HL-60/S4 treated with retinoic acid at 250 ng/mL for 4 days and 3 days (cell line): ENCODE measurements around the gene KRT13.

ENCODE experiments used
- in situ Hi-C: fragments of 300-500 bp; cut with MboI; formaldehyde crosslinking; loops from 2 replicates; pipeline ENCODE4 v1.7.0; 2022; ENCODE audit warnings: low sequenced_read_pairs

The KRT13 gene

DNA sequence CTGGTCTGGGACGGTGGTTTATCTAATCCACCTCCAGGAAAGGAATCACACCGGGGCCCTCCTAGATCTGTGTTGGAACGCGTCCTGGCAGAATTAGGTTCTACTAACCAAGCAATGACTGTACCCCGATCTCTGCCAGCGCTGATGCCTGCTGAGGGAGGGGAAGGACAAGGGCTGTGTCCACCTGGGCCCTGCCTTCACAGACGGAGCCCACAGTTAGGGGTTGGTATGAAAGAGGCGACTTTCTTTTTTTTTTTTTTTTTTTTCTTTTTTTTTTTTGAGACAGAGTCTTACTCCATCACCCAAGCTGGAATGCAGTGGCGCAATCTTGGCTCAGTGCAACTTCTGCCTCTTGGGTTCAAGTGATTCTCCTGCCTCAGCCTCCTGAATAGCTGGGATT, 32.6 kb upstream of the KRT13 start:
- in situ Hi-C loops = no loop called here

DNA sequence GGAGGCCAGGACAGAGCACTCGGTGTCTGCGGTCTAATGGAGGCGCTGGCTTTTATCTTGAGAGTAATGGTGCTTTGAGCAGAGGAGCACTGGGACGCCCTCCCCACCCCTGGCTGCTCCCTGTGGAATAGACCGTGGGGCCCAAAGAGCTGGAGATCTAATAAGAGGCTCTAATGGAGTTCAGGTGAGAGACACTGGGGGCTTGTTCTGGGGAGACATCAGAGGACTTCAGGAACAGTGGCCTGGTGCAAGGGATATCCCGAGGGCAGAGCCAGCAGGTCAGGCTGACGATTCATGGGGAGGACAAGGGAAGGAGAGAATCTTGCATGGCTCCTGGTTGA, 32.2 kb upstream of the KRT13 start:
- in situ Hi-C loops = no loop called here

DNA sequence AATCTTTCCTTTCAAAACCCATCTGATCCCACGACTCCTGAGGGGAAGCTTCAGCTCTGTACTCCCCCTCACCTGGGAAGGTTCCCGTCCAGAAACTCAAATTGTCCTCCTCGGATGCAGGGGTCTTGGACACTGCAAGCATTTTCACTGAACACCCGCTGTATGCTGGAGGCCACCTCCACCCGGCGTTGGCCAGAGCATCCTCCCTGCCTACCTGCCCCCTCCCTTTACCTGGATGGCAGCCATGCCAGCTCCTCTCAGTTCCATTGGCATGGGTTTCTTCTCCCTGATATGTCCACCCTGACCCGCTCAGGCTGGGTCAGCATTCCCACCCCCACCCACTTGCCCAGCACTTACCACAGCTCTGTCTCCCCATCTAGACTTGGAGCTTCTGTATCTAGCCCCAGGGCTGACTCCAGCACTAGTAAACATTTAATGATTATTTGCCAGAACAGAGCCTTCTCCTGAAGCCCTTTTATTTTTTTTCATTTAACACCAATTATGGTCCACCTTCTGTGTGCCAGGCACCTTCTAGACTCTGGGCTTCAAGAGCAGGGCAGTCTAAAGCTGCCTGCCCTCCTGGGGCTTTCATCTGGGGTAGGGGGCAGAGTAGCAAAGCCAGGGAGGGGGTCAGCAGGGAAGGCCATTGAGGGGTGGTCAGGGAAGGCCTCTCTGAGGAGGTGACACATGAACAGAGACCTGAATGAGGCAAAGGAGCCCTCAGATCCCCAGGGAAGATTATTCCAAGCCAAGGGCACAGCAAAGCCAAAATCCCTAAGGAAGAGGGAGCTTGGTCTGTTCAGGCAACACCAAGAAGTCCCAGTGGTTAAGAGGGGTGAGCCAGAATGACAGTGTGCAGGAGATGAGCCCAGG, 31.6 kb upstream of the KRT13 start:
- in situ Hi-C loops = no loop called here

DNA sequence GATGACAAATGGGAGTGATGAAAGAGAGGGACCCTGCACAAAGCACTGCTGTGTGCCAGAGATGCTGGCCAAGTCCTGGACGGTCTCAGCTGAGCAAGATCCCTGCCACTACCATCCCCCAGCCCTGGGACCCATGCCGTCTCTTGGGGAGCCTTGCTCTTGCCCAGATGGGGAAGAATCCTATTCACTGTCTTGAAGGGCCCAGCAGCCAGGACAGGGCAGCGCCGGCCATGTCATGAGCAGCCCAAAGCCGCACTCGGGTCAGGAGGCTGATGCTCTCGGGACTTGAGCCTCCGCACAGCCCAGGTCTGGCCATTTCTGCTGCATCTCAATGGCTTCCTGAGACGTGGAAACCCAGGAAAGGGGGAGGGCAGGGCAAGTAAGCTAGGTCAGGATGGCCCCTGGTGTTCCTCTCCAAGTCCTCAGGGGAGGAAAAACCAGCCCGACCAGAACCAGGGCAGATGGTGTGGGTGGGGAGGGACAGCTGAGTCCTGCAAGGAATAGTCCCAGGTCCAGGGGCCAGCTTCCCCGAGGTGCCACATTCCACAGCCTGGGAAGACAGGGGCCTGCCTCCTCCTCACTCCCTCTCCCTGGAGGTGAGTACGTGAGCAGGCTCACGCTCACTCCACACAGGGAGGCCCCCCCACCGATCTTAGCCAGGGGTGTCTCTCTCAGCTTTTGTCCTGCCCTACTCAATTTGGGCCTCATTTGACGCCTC, 30.5 kb upstream of the KRT13 start:
- in situ Hi-C loops = no loop called here

DNA sequence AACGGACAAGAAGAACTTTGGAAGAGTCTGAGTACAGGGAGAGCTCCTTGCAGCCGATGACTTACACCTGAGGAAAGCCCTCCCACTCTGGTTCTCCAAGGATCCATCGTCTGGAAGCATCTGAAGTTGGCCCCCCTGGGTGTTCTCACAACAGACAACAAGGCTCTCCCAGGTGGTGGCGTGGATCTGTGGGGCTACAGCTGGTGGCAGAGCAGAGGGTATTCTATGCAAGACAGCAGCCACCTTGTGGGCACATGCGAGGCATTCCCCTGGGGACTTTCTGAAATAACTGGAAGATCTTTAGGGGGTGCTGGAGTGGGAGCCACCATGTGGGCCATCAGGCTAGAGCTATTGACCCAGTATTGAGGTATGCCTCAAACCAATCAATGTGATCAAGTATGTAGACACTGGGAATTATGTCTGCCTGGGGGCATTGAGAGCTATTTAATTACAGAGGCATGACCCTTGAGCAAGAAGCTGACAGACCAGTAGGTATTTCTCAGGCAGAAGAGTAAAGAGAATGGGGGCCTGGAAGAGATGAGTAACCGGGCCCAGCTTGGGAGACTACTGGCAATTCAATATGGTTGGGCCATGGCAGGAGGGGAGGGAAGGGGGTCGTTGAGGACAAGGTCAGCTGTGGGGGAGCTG, 29.6 kb upstream of the KRT13 start:
- in situ Hi-C loops = no loop called here

DNA sequence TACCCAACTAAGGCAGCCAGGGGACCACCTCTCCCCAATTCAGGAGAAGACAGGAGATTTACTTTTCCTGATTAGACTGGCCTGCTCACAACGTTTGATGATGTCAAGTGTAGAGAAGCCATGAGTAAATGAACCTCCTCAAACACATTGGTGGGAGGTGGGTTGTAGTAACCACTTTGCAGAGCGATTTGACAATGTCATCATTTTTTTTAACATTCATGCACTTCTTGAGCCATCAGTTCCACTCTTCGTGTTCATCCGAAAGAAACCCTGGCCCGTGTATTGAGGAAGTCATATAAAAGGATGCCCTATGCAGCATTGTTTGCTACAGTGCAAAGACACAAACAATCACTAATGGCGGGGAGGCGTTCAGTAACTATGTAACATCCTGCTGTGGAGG, 28.2 kb upstream of the KRT13 start:
- in situ Hi-C loops = no loop called here

DNA sequence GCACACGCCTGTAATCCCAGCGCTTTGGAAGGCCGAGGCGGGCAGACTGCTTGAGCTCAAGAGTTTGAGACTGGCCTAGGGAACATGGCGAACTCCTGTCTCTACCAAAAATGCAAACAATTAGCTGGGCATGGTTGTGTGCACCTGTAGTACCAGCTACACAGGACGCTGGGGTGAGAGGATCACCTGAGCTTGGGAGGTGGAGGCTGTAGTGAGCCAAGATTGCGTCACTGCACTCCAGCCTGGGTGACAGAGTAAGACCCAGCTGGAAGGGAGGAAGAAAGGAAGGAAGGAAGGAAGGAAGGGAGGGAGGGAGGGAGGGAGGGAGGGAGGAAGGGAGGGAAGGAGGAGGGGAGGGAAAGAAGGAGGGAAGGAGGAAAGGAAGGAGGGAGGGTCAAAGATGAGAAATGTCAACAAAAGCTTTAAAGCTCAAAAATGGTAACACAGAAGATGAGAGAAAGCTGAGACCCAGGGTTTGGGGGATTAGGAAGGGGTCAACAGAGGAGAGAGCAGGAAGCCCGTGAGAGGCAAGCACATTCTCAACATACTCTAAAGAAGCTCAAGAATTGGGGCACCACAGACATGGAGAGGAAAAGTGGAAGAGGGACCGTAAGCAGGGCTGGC, 27.6 kb upstream of the KRT13 start:
- in situ Hi-C loops = no loop called here

DNA sequence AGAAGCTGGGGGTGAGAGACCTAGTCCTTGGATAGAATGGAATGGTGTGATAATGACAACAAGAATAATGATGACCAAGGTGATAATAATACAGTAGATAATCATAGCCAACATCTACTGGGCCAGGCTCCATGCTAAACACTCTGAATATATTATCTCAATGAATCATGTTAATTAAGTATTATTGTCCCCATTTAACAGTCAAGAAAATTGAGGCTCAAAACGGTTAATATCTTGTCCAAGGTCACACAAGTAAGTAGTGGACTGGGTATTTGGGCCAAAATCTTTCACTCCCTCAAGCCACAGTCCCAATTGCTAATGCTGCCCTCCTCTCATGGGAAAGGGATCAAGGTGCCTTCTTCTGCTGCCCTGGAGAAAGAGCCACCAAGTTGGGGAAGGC, 26.6 kb upstream of the KRT13 start:
- in situ Hi-C loops = no loop called here

DNA sequence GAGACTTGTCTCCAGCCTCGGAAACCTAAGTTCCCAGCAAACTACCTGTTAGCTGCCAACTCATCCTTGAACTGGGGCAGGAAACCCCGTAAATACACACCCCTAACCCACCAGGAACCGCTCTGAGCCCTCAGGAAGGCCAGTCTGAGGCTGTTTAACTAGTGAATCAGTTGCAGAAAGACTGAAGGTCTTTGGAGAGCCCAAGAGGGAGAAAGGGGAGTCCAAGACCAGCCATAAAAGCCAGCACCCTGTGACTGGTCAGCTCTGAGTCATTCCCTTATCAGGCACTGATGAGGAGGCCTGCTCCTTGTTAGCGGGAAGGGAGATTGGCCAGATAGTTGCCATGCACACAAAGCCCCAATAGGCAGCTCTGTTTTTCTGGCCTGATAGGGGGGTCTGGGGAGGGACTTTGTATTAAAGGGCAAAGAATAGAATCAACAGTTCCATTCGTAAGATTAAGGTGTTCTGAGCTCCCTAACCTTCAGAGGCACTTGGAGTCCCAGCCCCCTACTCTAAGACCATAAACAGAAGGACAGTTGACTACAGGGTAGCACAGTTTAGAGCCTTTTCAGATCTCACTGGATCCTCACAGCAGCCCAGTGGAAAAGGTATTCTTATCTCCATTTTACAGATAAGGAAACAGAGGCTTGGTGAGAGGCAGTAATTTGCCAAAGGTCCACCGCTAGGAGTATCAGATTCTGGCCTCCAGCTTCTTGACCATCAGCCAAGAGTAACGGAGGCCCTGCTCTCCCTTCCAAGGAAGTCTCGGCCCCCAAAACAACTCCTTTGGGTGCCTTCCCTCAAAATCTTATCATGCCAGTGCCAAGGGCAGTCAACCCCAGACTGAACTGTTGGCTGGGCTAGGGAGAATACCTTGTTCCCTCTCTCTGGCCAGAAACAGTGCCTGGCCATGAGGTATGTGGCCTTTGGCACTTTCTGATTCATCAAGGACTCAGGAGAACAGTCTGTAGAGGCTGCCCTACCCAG, 24.9 kb upstream of the KRT13 start:
- in situ Hi-C loops = no loop called here

DNA sequence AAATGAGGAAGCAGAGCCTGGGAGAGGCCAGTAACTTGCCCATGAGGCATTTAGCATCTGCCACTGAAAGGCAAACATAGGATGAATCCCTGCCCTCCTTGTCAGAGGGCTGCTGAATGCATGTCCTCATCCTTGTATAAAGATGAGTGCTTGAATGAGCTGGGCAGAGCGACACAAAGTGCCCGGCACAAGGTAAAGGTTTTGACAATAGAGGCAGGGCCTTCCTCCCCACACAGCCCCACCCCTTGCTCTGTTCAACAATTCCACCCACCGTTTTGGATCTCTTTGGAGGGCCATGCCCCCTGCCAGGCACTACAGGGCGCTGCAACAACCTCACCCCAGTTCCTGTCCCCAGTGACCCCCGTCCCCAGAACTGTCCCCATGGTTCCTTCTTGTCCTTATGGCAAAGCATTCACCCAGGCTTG, 24.1 kb upstream of the KRT13 start:
- in situ Hi-C loops = no loop called here

DNA sequence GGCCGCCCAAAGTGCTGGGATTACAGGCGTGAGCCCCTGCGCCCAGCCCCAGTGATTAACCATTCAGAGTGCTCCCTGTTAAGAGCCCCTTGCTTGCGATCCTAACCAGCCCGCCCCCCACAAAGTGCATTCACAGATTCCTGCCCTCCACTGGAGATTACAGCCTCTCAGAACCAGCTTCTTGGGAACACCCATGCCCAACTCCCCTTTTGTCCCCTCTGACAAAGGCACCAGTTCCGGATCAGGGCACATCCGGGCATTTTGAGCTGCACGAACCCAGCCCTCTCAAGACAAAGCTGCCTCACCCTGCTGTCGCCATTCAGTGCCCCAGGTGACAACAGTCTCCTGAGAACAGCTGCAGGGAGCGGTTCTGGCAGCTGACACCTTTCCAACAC, 23.5 kb upstream of the KRT13 start:
- in situ Hi-C loops = no loop called here

DNA sequence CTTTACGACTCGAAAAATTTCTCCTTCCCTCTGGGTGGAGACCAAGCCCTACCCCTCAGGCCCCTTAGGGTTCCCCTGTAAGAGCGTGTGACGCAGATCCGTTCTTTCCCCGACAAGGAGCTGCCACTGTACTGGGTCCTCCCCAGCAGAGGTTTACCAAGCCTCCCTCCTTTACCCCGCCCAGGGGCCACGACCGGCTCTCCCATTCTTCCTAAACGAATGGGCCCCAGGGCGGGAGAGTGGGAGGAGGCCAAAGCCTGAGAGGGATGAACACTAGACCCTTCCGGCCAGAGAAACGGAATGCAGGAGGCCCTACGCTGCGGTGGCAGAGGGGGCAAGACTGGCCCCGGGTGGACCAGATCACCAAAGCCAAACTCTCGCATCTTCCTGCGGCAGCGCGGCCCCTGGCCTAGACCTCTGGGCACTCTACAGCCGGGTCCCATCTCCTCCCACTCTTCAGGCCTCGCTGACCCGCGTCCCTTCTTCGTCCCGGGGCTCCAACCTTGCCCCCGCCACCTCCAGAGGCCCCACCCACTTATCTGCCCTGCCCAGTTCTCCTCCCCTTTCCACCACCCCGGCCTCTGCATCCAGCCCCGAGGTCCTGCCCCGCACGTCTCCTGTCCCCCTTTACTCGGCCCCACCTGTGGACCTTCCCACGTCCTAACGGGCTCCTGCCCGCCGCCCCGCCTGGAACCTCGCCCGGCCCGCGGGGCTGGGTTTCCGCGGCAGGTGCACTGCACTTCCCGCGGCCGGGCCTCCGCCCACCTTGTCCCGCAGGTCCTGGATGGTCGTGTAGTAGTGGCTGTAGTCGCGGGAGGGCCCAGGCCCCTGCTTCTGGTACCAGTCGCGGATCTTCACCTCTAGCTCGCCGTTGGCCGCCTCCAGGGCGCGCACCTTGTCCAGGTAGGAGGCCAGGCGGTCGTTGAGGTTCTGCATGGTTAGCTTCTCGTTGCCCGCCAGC, 21.9 kb upstream of the KRT13 start:
- in situ Hi-C loops = no loop called here

DNA sequence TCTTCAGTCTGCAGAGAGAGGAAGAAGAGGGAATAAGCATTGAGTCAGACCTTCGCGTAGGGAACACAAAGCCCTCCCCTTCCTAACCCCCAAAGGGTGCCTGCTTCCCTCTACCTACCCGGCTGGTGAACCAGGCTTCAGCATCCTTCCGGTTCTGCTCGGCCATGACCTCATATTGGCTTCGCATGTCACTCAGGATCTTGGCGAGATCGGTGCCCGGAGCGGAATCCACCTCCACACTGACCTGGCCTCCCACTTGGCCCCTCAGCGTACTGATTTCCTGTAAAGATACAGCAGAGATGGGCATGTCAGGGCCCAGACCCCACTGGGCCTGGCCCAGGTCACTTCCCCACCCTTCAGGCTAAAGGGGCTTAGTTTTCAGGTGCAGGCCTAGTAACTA, 18.8 kb upstream of the KRT13 start:
- in situ Hi-C loops = no loop called here

DNA sequence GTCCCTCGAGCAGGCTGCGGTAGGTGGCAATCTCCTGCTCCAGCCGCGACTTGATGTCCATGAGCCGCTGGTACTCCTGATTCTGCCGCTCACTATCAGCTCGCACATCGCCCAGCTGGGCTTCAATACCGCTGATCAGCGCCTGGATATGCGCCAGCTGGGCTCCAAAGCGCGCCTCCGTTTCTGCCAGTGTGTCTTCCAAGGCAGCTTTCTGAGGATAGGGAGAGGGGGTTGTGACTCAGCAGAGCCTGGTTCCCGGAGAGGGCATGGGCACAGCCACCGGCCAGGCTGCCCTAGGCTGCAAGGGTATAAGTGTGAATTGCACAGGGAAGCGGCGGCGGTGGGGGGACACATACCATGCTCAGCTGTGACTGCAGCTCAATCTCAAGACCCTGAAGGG, 18.4 kb upstream of the KRT13 start:
- in situ Hi-C loops = no loop called here

DNA sequence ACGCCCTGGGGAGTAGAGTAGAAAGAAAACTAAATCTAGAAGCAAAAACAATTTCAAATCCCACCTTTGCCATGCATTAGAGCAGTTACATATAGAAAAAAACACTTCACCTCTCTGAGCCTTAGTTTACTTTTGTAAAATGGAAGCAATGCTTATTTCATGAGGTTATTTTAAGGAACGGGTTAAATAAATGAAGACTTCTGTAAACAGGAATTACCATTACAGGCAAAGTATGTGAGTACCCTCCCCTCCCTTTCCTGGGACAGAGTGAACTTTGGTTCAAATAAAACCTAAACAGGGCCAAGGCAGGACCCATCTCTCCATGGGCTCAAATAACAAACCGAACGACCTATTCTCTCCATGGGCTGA, 17.8 kb upstream of the KRT13 start:
- in situ Hi-C loops = no loop called here

DNA sequence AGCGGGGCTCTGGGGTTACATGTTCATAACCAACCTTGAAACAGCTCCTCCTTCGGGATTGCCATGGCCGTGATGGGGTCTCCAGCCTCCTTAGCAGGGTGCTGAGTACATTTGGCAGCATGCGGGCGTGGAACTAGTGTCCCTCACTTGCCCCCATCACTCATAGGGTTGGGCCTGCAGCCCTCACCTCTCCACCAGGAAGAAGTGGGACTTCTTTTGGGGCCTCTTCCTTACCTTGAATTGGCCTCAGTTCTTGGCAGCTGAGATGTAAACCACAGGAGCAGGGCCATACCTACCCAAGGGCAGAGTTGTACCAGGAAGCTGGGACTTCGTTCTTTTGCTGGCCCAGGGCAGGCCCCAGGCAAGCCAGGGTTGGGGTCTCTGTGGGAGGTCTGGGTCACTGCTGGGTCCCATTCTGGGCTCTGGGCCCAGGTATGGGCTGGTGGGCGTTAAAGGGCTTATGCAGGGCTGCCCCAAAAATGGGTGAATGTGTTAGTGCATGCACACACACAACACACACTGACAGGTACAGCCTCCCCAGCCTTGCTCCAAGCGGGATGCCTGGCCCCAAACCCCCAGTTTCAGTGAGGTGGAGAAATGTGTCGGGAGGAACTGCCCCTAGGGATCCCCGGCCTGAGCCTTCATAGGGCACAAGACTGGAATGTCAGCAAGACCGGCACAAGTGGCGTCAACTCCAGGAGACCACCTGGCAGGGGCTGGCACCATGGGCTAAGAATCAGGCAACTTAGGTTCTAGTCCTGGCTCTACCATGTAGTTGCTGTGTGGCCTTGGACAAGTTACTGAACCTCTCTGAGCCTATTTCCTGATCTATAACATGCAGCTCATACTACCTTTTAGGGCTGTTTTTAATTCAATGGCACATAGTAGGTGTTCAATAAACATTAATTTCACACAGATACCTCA, 17.2 kb upstream of the KRT13 start:
- in situ Hi-C loops = no loop called here

DNA sequence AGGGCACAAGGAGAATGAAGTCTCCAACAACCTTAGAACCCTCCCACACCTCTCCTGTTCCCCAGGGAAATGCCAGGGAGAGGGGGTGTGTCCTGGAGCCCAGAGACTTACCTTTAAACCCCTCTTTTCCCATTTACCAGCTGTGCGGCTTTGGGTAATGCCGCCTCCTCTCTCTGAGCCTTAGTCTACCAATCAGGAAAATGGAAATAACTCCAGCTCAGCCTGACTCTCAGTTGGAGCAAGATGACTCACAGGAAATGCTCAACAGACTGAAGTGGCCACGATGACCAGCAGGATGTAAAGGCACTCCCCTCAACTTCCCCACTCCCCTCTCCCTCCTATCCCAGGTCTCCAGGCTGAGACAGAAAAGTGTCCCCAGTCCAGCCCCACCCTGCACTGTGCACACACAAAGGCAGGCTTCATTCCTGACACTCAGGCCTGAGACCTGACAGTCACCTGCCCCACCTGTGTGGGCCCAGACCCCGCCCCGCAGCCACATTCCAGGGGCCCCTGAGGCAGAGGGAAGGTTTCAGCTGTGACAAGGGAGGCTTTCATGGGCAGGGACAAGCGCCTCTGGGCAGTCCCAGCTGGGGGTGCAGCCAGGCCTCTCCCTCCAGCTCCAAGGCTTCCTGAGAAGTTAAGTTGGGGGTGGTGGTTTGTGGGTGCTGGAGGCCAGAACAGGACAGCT, 16.3 kb upstream of the KRT13 start:
- in situ Hi-C loops = no loop called here
